Breast epithelium (tissue), 3 donors: ENCODE measurements around the gene KRTAP4-1.

Experiments
- POLR2A ChIP-seq: fragments of 450-650 bp; IDR thresholded peaks from one replicate; pipeline ENCODE4 v1.6.1; 2016; ENCODE audit warnings: antibody characterized with exemption, mild to moderate bottlenecking, moderate library complexity
- POLR2AphosphoS5 ChIP-seq, 3 donors: sonication (generic); formaldehyde crosslinking; IDR thresholded peaks; one replicate each; pipeline ENCODE4 v1.6.1; 2017; ENCODE audit warnings: antibody characterized with exemption in 3 of 3
- TF ChIP-seq, protein P1 (sequence below), 3 donors: fragments of 450-650 bp; IDR thresholded peaks; one replicate each; pipeline ENCODE4 v1.5.1; 2016 to 2017; ENCODE audit warnings: antibody characterized with exemption in 3 of 3, mild to moderate bottlenecking in 3 of 3, moderate library complexity in 3 of 3

DNA sequence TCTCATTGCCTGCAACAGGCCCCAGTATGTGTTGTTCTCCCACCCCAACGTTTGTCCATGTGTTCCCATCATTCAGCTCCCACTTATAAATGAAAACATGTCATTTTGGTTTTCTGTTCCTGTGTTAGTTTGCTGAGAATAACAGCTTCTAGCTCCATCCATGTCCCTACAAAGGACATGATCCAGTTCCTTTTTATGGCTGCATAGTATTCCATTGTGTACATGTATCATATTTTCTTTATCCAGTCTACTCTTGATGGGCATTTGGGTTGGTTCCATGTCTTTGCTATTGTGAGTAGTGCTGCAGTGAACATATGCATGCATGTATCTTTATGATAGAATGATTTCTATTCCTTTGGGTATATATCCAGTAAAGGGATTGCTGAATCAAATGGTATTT lies 31.0 kb upstream of the KRTAP4-1 start:
- TF ChIP-seq, protein P1, sequence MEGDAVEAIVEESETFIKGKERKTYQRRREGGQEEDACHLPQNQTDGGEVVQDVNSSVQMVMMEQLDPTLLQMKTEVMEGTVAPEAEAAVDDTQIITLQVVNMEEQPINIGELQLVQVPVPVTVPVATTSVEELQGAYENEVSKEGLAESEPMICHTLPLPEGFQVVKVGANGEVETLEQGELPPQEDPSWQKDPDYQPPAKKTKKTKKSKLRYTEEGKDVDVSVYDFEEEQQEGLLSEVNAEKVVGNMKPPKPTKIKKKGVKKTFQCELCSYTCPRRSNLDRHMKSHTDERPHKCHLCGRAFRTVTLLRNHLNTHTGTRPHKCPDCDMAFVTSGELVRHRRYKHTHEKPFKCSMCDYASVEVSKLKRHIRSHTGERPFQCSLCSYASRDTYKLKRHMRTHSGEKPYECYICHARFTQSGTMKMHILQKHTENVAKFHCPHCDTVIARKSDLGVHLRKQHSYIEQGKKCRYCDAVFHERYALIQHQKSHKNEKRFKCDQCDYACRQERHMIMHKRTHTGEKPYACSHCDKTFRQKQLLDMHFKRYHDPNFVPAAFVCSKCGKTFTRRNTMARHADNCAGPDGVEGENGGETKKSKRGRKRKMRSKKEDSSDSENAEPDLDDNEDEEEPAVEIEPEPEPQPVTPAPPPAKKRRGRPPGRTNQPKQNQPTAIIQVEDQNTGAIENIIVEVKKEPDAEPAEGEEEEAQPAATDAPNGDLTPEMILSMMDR (IDR thresholded peaks at IDR 0.05), result no peak
- TF ChIP-seq POLR2AphosphoS5 (IDR thresholded peaks at IDR 0.05), result no peak
- TF ChIP-seq POLR2A, result no peak
